Stimulated activated CD4-positive, alpha-beta T cell treated with anti-CD3 and anti-CD28 coated beads, Interleukin-1b, Interleukin-23, amount 100 ng/mL, for 48 hours (primary cell): Measurements from ENCODE around the gene INAFM1.
"Not testable (repeated sequence)": the region's sequence is repeated elsewhere in the genome, so short reads cannot be mapped to it uniquely, and the experiment has no call there.

Experiments
- DNase-seq: peaks from one replicate; pipeline ENCODE4 v3.0.0-alpha.2; 2020

INAFM1 gene

DNA sequence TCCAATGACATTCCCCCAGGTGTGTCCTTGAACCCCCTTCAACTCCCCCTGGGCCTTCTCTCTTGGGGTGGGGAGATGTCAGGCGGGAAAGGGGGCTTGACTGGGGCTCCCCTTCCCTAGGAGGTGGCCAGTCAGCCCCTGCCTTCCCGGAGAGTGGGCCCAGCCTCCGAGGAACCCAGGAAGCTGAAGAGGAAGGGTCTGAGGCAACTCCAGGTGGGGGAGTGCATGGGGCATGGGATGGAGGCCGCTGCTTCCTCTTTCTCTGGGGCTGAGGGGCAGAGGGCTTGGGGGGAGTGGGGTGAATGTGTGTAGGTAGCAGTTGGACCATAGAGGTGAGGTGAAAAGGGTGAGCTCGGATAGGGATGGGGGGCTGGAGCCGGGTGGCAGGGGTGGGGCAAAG is 2.7 kb upstream of the INAFM1 start:
- DNase-seq = no peak

DNA sequence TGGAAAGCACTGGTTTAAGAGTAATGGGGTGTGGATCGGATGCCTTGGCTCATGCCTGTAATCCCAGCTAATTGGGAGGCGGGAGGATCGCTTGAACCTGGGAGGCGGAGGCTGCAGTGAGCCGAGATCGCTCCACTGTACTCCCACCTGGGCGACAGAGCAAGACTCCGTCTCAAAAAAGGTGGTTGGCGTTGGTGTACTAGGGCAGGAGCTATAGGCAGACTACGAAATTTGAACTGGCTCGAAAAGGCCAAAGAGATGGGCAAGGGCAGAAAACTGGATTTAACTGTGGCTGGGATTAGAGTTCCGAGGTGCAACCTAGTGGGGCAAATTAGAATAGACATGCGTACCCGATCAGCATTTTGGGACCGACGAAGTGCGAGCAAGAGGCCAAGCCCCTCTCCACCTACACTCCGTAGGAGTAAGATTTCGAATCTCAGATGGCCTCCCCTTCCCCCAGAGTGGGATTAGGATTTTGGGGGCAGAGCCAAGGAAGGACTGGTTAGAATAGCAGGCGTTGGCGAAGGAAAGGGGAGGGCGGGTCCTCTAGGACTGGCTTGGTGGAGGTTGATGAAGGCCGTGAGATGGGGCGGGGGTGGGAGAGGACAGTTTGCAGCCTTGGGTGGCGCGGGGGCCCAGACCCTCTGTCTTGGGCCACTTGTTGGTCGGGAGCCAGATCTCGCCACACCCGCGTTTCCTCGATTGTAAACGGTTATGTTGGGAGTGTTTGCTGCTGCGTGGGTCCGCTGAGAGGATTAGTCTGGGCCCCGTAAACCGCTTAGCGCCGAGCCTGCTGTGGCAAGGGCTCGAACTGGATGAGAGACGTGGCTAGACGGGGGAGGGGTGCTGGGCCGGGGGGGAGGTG is 2.0 kb upstream of the INAFM1 start:
- DNase-seq = peak; percentile 67

DNA sequence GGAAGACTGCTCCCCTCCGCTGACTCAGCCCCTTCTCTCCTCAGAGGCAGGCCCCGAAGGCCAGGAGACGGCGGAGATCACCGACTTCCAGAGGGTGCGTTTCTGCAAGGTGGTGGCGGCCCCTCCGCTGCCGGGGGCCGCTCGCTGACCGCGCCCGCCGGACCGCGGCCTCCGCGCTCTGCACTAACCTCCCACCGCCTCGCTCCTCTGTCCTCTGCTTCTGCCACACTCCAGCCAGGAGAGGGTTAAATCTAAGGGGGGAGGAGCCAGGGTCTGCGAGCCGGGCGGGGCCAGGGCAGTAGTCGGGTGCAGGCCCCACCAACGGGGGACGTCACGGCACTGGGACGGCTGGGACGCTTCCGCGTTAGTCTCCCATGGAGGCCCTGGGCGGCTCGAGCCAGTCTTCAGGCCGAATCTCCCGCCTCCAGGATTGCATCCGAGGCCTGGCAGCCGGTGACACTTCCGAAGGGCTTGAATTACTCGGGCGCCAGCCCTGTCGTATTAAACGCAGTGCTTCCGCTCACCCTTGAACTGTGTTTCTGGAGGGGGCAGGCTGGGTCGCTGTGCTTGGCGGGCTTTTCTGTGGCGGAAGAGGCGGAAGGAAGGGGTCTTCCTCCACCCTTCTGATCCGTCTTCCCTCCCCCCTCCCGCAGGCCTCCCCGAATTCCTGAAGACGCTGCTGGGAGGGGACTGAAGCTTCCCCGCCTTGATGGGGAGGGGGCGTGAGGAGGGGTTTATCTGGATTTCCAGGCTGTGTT is 1.2 kb upstream of the INAFM1 start:
- DNase-seq = peak; percentile 91

DNA sequence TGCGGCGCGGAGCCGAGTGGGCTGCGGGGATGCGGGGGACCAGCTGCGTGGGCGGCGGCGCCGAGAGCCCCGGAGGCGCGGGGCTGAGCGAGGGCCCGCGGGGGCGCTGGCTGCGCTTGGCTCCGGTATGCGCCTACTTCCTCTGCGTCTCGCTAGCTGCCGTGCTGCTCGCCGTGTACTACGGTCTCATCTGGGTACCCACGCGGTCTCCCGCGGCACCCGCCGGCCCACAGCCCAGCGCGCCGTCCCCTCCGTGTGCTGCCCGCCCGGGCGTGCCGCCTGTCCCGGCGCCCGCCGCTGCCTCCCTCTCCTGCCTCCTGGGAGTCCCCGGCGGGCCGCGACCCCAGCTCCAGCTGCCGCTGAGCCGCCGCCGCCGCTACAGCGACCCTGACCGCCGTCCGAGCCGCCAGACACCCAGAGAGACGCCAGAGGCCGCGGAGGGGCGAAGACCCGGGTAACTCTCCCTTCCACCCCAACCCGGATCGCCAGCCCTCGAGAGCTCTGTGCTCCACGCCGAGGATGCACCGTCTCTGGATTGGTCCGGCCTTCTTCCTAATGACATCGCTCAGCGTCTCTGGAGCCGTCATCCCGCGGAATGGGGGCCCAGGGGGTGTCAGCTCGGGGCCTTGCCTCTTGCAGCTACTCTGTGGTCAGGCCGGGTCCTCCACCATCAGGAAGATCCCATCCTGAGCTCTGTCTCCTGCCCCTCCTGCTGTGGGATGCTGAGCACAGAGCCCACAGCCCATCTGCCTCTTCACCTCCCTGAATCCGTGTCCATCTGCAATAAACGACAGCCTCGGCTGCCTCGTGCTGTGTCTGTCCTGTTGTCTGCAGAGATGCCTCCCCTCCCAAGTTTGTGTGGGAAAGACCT is 441 bp downstream of the INAFM1 start:
- DNase-seq = peak; percentile 26

DNA sequence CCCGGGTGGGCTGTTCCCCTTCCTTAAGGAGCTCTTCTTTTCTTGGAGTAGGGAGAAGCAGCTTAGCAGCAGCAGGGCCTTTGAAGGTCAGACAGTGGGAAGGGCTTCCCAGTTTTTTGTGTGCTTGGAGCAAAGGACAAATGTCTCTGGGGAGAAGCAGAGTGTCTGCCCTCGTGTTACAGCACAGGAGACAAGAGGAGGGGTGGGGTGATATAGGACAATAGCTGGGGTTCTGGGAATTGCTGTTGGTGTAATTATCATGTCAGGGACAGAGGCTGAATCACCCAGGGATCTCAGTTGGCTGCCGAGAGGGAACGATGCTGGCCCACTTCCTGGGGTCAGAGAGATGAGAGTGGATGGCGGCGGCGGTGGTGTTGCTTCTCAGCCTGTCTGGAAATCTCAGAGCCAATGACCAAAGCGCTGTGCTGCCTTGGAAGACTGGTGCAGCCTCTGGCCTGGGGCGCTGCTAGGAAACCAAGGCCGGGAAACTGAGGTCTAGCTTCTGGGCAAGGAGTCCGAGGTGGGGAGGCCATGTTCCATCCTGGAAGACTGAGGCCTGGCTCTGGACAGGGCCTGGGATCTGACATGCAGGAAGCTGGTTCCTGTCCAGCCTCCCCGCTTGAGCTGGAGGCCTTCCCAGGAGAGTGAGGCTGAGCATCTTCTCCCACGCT is 1.2 kb downstream of the INAFM1 start:
- no peak for DNase-seq

DNA sequence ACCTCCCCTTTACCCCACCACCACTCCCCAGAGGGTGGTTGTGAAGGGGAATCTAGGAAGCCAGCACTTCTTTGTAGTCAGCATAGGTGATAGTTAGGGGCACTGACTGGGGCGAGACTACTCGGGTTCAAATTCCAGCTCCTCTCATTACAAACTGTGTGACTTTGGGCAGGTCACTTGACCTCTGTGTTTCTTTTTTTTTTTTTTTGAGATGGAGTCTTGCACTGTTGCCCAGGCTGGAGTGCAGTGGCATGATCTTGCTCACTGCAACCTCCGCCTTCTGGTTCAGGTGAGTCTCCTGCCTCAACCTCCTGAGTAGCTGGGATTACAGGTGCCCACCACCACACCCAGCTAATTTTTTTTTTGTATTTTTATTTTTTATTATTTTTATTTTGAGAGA is 1.8 kb downstream of the INAFM1 start:
- DNase-seq = not testable (repeated sequence)

DNA sequence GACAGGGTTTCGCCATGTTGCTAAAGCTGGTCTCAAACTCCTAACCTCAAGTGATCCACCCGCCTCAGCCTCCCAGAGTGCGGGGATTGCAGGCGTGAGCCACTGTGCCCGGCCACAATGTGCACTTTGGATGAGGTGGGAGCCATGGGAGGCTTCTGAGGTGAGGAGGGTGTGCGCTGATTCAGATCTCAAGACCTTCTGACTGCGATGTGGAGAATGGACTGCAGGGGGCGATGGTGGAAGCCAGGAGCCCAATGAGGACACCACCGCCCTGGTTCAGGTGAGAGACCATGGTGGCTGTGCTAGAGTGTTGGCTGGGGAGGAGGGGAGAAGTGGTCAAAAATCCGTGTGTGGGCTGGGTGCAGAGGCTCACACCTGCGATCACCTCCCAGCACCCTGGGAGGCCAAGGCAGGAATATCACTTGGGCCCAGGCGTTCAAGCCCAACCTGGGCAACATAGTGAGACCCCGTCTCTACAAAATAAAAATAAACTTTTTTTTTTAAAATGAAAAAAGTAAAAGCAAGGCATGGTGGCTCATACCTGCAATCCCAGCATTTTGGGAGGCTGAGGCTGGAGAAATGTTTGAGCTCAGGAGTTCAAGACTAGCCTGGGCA is 5.6 kb downstream of the INAFM1 start:
- peak; percentile 72 for DNase-seq

DNA sequence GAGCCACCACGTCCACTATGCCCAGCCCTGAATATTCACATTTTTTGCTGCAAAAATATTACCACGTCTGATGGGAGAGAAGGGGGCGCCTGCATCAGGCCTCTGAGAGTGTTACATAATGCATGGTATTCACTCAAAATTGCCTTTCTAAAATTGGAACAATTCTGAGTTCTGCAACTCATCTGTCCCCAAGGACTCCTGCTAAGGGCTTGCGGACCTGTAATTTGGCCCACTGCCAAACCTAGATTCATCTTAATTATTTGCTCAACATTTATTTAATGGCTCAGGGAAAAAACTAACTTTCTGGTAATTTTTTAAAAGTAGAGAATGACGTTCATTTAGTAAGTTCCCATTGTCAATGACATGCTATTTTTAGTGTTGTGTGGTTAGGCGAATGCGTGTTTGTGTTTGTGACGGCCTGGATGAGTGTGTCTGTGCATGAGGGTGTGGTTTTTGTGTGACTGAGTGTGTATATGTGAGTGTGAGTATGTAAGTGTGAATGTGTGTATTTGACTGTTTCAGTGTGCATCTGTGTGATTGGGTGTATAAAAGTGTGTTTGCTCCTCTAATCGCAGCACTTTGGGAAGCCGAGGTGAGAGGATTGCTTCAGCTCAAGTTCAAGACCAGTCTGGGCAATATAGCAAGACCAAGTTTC is 8.8 kb downstream of the INAFM1 start:
- no peak for DNase-seq

DNA sequence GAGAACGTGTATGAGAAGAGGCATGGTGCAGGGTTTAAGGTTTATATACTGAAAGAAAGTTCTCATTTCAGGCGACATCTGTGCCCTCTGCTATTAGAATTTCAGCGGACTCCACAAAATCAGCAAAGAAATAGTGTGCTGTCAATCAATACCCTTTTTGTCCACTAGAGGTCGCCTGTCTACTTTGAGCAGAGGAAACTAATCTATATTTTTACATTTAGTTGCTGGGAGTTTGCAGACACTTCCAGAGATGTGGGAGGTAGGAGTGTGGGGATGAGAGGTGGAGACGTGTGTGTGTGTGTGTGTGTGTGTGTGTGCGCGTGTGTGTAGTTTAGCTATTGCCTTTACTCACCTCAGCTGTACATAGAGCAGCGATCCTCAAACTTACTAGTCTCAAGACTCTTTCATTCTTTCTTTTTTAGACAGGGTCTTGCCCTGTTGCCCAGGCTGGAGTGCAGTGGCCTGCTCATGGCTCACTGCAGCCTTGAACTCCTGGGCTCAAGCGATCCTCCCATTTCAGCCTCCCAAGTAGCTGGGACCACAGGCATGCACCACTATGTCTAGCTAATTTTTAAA is 9.7 kb downstream of the INAFM1 start:
- no peak for DNase-seq

DNA sequence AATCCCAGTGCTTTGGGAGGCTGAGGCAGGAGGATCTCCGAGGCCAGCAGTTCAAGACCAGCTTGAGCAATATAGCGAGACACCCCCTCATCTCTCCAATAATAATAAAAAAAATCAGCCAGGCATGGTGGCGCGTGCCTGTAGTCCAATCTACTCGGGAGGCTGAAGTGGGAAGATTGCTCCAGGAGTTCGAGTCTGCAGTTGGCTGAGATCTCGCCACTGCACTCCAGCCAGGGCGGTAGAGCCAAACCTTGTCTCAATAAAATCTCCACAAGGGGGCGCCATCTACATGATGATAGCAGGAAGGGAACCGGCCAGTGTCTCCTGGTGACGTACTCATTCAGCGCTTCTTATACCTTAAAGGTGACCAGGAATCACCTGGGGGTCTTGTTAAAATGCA is 21.4 kb downstream of the INAFM1 start:
- DNase-seq = peak; percentile 78

DNA sequence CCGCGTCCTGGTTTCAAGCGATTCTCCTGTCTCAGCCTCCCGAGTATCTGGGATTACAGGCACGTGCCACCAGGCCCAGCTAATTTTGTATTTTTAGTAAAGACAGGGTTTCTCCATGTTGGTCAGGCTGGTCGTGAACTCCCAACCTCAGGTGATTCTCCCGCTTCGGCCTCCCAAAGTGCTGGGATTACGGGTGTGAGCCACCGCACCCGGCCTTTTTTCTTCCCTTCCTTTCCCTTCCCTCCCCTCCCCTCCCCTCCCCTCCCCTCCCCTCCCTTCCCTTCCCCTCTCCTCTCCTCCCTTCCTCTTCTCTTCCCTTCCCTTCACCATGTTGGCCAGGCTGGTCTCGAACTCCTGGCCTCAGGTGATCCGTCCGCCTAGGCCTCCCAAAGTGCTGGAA is 26.2 kb downstream of the INAFM1 start:
- DNase-seq = not testable (repeated sequence)

DNA sequence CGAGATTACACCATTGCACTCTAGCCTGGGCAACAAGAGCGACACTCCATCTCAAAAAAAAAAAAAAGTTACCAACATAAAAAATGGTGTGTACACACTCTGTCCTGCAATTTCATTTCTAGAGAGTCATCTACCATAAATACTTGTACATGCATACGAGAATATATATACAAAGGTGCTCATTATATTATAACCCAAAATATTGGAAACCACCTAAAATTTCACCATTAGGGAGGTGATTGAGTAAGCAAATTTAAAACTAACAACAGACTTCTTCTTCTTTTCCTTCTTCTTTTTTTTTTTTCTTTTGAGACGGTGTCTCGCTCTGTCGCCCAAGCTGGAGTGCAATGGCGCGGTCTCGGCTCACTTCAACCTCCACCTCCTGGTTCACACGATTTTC is 27.6 kb downstream of the INAFM1 start:
- DNase-seq = no peak

DNA sequence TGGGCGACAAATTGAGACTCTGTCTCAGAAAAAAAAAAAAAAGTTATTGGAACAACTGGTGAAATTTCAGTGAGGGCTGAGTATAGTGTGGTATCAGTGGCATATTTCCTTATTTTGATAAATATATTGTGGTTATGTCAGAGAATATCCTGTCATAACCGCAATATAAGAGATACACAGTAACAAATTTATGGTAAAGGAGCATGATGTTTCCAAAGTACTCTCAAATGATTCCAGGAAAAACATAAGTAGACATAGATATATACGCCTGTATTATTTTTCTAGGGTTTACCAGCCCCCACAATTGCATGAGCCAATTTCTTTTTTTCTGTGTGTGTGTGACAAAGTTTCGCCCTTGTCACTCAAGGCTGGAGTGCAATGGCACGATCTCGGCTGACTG is 29.3 kb downstream of the INAFM1 start:
- no peak for DNase-seq

DNA sequence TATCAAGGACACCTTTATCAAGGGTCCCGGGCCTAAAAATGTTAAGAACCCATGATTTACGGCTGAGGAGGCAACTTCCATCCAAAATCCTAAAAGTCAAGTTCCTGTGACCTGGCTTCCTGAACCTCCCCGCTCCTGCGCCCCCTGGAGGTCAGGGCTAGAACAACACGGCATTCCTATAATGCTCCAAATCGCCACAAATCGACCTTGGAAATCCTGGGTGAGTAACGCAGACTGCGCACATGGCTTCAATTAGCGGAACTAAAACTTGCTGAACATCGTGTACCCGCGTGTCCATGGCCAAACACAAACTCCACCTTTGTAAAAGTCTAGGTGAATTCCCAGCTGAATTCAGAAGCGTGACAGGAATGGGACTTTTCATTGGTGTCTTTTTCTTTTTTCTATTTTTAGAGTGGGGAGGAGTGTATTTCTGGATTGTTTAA is 30.6 kb downstream of the INAFM1 start:
- DNase-seq = peak; percentile 39

DNA sequence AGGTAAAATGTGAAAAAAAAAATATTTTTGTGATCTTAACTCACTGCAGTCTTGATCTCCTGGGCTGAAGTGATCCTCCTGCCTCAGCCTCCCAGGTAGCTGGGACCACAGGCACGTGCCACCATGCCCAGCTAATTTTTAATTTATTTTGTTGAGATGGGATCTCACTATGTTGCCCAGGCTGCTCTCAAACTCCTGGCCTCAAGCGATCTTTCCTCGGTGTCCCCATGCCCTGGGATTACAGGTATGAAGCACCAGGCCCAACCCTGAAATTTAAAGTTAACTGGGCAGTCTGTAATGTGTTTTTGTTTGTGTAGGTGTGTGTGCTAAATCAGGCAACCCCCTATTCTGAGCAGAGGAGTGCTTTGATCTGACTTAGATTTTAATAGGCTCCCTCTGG is 31.6 kb downstream of the INAFM1 start:
- DNase-seq = no peak

DNA sequence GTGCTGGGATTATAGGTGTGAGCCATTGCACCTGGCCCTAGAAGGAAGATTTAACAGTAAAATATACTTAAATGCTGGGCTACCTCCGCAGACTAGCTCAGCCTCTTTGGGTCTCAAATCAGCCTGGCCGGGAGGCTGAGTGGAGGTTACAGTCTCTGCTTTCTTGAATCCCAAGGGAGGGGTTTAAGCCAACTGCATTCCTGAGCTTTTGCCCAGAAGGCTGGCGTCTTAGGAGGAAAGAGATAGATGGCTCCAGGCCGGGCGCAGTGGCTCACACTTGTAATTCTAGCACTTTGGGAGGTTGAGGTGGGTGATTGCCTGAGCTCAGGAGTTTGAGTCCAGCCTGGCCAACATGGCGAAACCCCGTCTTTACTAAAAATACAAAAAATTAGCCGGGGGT is 34.4 kb downstream of the INAFM1 start:
- no peak for DNase-seq

DNA sequence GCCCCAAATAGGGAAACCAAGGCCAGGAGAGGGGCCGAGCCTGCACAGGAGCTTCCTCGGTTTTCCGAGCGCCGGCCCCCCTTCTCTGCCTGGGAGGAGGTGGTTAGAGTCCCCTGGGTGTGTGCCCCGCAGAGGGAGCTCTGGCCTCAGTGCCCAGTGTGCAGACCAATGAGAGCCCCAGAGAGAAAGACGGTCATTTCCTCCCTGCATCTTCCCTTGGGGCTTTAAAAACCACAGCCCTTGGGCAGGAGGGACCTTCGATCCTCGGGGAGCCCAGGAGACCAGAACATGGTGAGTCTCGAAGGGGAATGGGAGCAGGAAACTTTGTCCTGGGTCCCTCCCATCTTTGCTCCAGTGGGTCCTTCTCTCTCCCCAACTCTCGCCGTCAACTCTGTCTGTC is 34.9 kb downstream of the INAFM1 start, which contains the start of gene C5AR1:
TSS of gene C5AR1 (plus strand) at position 254 of the 400 bp plus-strand sequence. CDS start at position 289, 35 bp downstream.
- DNase-seq = no peak

DNA sequence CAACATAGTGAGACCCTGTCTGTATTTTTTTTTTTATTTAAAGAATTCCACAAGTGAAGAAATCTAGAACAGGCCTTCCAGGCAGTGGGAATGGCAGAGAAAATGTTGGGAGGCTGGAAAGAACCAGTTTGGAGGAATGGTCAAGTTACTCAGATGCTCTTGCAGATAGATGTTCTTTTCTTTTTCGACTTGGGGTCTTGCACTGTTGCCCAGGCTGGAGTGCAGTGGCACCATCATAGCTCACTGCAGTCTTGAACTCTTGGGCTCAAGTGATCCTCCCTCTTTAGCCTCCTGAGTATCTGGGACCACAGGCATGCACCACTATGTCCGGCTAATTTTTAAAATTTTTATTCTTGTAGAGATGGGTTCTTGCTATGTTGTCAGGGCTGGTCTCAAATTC is 35.6 kb downstream of the INAFM1 start:
- no peak for DNase-seq

DNA sequence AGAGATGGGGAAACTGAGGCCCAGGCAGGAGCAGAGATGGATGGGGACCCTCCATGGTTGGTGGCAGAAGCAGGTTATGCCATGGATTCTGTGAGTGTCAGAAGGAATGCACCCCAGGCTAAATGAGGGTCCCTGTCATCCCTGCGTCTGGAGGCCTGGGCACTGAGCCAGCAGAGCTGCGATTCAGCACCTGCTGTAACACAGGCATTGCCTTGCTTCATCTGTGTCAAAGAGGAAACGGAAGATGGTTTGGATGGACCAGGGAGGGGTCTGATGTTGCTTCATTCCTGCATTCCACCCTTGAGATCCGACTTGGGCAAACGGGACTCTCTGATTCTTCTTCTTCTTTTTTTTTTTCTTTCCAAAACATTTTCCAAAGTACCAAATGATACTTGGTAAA is 36.1 kb downstream of the INAFM1 start:
- DNase-seq = no peak

DNA sequence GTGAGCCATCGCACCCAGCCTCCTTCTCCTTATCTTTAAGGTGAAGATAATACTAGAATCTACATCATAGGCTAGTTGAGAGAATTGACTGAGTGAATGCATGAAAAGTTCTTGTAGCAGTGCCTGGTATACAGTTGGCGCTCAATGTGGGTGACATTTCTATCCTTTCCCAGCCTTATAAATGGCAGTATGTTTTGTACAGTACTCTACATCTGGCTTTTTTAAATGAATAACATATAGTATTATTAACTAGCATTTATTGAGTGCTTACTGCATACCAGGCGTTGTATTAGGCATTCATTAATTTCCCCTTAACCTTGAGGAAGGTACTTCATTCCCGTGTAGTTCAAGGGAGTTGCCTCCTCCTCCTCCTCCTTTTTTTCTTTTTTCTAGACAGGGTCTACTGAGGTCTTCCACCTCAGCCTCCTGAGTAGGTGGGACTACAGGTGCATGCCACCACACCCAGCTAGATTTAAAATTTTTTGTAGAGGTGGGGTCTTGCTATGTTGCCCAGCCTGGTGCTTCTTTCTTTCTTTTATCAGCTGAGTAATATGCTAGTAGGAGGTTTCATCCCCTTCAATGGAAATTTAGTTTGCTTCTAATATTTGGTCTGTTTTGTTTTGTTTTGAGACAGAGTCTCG is 37.8 kb downstream of the INAFM1 start:
- DNase-seq = no peak
